Spleen (tissue), 11 donors: ENCODE results near the gene CABLES2. TPM values are rescaled to one million over a fixed set of nuclear protein-coding genes. Genes with fewer than 3 reads are reported as not detected.
A peak's percentile ranks its signal among the peaks of the same experiment; 100 is the strongest.

Experiments
- DNase-seq: peaks from one replicate; pipeline ENCODE4 v3.0.0-alpha.2; 2020
- H3K27ac ChIP-seq, 8 donors: fragments of 200-600 bp; sonication (generic) in 7 of 8; 1 replicate in 4 of 8; 2 replicates in 4 of 8; pipeline versions ENCODE4 v1.5.0 to v1.8.0; 2016 to 2021; ENCODE audit warnings: inconsistent platforms in 4 of 8, mild to moderate bottlenecking in 4 of 8, moderate library complexity in 1 of 8
- H3K27me3 ChIP-seq, 7 donors: fragments of 200-600 bp; sonication (generic) in 6 of 7; replicated peaks in 1 of 7; 1 replicate in 4 of 7; 2 replicates in 3 of 7; pipeline versions ENCODE4 v1.5.0 to v1.8.0; 2016 to 2021; ENCODE audit warnings: inconsistent platforms in 3 of 7, mild to moderate bottlenecking in 1 of 7
- H3K36me3 ChIP-seq, 6 donors: fragments of 200-600 bp; sonication (generic) in 5 of 6; 1 replicate in 4 of 6; 2 replicates in 2 of 6; pipeline versions ENCODE4 v1.5.0 to v1.8.0; 2016 to 2021; ENCODE audit warnings: inconsistent platforms in 2 of 6
- H3K4me1 ChIP-seq, 6 donors: fragments of 200-600 bp; sonication (generic) in 5 of 6; 1 replicate in 3 of 6; 2 replicates in 3 of 6; pipeline versions ENCODE4 v1.5.0 to v1.8.0; 2016 to 2021; ENCODE audit warnings: inconsistent platforms in 3 of 6
- H3K4me3 ChIP-seq, 8 donors: fragments of 200-600 bp; sonication (generic) in 7 of 8; 1 replicate in 4 of 8; 2 replicates in 4 of 8; pipeline versions ENCODE4 v1.5.0 to v1.8.0; 2016 to 2021; ENCODE audit warnings: inconsistent platforms in 4 of 8, mild to moderate bottlenecking in 4 of 8, moderate library complexity in 2 of 8
- H3K9me3 ChIP-seq, 8 donors: fragments of 200-600 bp; sonication (generic) in 7 of 8; 1 replicate in 4 of 8; 2 replicates in 4 of 8; pipeline versions ENCODE4 v1.5.0 to v1.8.0; 2016 to 2021; ENCODE audit warnings: inconsistent platforms in 4 of 8
- CTCF ChIP-seq, 11 experiments: fragments of 200-600 bp in 7 of 11; fragments of 450-650 bp in 4 of 11; sonication (generic) in 4 of 11; IDR thresholded peaks in 8 of 11; conservative IDR thresholded peaks in 3 of 11; 1 replicate in 7 of 11; 2 replicates in 4 of 11; pipeline versions ENCODE4 v1.4.0 to v1.8.0; 2016 to 2021; ENCODE audit warnings: antibody characterized with exemption in 11 of 11, inconsistent platforms in 4 of 11, mild to moderate bottlenecking in 1 of 11
- POLR2A ChIP-seq, 3 donors: fragments of 450-650 bp; IDR thresholded peaks; one replicate each; pipeline ENCODE4 v1.5.1; 2017; ENCODE audit warnings: antibody characterized with exemption in 3 of 3, mild to moderate bottlenecking in 1 of 3
- POLR2AphosphoS5 ChIP-seq, 3 donors: sonication (generic); formaldehyde crosslinking; IDR thresholded peaks; one replicate each; pipeline ENCODE4 v1.5.1; 2017; ENCODE audit warnings: antibody characterized with exemption in 3 of 3
- WGBS, 5 donors: extraction: QIAGEN DNeasy Blood & Tissue Kit in 3 of 5; methylation state at CpG; one replicate each; pipeline versions ENCODE4 v1.1.5 to v1.1.7; 2013 to 2018; 5-methylcytosine and 5-hydroxymethylcytosine counted together
- intact Hi-C: fragments of 100-400 bp; cut with DNase I; formaldehyde crosslinking; loops from one replicate; pipeline ENCODE4 v1.15.0; 2023; ENCODE audit warnings: low total_unique reads
- polyA plus RNA-seq, 3 donors: library from polyadenylated mRNA; stranded (reverse); fragments of 200-250 nt; gene quantifications; one replicate each; pipeline ENCODE4 v1.2.1, GENCODE V29; 2013
- total RNA-seq, 7 donors: library from RNA; depleted of rRNA in 3 of 7; stranded (reverse); fragments of >200 nt in 3 of 7; fragmentation: NEBNext Ultra II Directional in 4 of 7; extraction: Animal tissue kit (Norgen Biotek cat#: 25700) in 4 of 7; gene quantifications; one replicate each; pipeline versions ENCODE4 v1.1.0 to v1.2.1, GENCODE V29; 2016 to 2021
- donor health status: healthy with polysubstance abuse.
- donor health status: DM: no; HTN: no; CAD: no; lungs with moderate emphysema.
- donor health status: DM: no; HTN: no; CAD: no.
- donor health status: Bipolar disorder and iron deficiency.
- donor health status: healthy.
- donor health status: DM: no; HTN: no; CAD: no.
- donor health status: DM: yes; HTN: yes; CAD: no.

Gene CABLES2
- total and polyA plus RNA-seq, 10 donors: 2.0 to 5.9 (median 4.0) TPM

DNA sequence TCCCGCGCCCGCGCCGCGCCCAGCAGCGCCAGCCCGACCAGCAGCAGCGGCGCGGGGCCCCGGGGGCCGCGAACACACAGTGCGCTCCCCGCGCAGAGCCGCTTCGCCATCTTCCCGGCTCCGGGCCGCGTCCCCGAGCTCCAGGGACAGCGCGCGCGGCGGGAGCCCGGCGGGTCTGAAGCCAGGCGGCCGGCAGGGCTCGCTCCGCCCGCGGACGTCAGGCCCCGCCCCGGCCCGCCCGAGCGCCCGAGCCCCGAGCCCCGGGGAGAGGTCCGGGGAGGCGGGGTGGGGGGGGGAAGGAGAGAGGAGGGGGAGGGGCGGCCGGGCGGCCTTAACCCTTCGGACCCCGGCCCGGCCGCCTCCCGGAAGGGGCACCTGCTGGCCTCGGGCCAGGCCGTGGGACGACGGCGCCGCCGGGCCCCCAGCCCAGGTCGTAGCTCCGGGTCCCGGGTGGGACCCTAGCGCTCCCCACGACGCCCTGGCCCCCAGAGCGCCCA, 39.9 kb downstream of the CABLES2 start, which contains the start of gene LAMA5:
TSS of gene LAMA5 (minus strand) at position 177 of the 497 bp plus-strand sequence. CDS start at position 110, 67 bp downstream.
- peaks cover 0 to 73% (median 32%) of the 10 kb centered on the region in 7 donors for H3K27me3 ChIP-seq
- no peak for DNase-seq
- no peak for TF ChIP-seq CTCF (IDR thresholded peaks at IDR 0.05 in 8 of 11, conservative IDR thresholded peaks at IDR 0.05 in 3 of 11)
- TF ChIP-seq POLR2AphosphoS5 (IDR thresholded peaks at IDR 0.05): peak; percentile 14 to 63 (median 52)
- TF ChIP-seq POLR2A (IDR thresholded peaks at IDR 0.05): no peak
- peaks cover 0 to 3% (median 0%) of the 10 kb centered on the region in 6 donors for H3K36me3 ChIP-seq
- H3K27ac ChIP-seq: peak within 1 kb of the TSS; percentile 49 to 86 (median 73)
- WGBS, 5 donors: 0 to 1% (median 1%) methylated on average over 22 to 67 of the region's 70 CpGs; no CpG with 5 or more reads in 1 of the 5 donors
- peaks cover 13 to 80% (median 59%) of the 10 kb centered on the region in 6 donors for H3K4me1 ChIP-seq
- no peaks in the 10 kb centered on the region for H3K9me3 ChIP-seq
- intact Hi-C loops: no loop called here
- peak within 1 kb of the TSS; percentile 58 to 90 (median 64) for H3K4me3 ChIP-seq

GRCh38 chr20:62366370-62367135, 40.5 kb downstream of the CABLES2 start:
- DNase-seq: no peak
- TF ChIP-seq POLR2AphosphoS5 (IDR thresholded peaks at IDR 0.05) (peak in 1 of 3 donors; percentile 10), CTCF (IDR thresholded peaks at IDR 0.05 in 8 of 11, conservative IDR thresholded peaks at IDR 0.05 in 3 of 11) (no peak)
- Histone ChIP-seq H3K27ac (peak overlapping the region; percentile 49 to 86 (median 73)), H3K36me3 (peaks cover 0 to 10% (median 0%) of the 10 kb centered on the region in 6 donors), H3K4me3 (peak overlapping the region; percentile 58 to 90 (median 64)), H3K9me3 (no peaks in the 10 kb centered on the region), H3K4me1 (peaks cover 13 to 86% (median 62%) of the 10 kb centered on the region in 6 donors), H3K27me3 (peaks cover 0 to 67% (median 32%) of the 10 kb centered on the region in 7 donors)
- WGBS, 5 donors: 1 to 3% (median 2%) methylated on average over 21 to 72 of the region's 72 CpGs
- intact Hi-C loops: no loop called here

DNA sequence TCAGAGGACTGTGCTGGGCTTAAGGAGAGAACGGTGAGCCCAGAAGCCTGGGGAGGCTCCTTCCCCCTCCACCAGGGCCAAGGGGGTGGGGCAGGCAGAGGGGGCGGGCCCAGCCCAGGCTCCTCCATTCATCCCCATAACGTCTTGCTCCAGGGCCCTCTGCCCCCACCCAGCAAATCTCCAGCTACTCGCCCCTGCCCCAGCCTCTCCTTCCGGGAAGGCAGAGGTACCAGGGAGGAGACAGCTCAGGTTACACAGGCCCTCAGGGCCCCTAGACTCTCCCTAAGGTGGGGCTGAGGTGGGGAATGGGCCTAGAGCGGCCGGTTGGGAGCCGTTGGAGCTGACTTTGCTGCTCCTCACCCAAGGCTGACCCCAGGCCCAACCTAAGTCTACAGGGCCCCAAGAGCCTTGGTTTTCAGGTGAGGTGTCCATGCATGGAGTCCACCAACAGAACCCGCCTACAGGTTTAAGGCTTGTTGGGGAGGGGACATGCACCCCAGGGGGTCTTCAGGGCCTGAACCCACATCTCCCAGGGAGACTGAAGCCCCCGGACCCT, 41.2 kb downstream of the CABLES2 start:
- H3K36me3 ChIP-seq: peaks cover 0 to 16% (median 0%) of the 10 kb centered on the region in 6 donors
- WGBS, 5 donors: 29 to 52% (median 42%) methylated on average over 8 to 10 of the region's 10 CpGs

More for the DNA sequence above, 41.2 kb downstream of the CABLES2 start:
- Histone ChIP-seq H3K27me3 (peaks cover 0 to 60% (median 32%) of the 10 kb centered on the region in 7 donors), H3K9me3 (no peaks in the 10 kb centered on the region), H3K4me1 (peaks cover 13 to 93% (median 68%) of the 10 kb centered on the region in 6 donors), H3K4me3 (peak overlapping the region; percentile 58 to 90 (median 64)), H3K27ac (peak overlapping the region; percentile 49 to 86 (median 73))
- no peak for DNase-seq
- intact Hi-C loops: no loop called here
- no peak for TF ChIP-seq CTCF (IDR thresholded peaks at IDR 0.05 in 8 of 11, conservative IDR thresholded peaks at IDR 0.05 in 3 of 11)
- no peak for TF ChIP-seq POLR2AphosphoS5 (IDR thresholded peaks at IDR 0.05)
- TF ChIP-seq POLR2A (IDR thresholded peaks at IDR 0.05): no peak
